IMR-90 (cell line): ENCODE measurements around the gene OSTF1. TPM values are rescaled to one million over a fixed set of nuclear protein-coding genes. Genes with fewer than 3 reads are reported as not detected.

Experiments used
- ATAC-seq: fragments of 200-7000 bp; cut with Tn5 transposase; 2 replicates; pipeline ENCODE4 v1.9.1; 2020; ENCODE audit warnings: low read depth, mild to moderate bottlenecking, moderate library complexity
- BruUV-seq: library from RNA; stranded (reverse); fragments of 400-500 nt; replicated peaks from 2 replicates; lab custom pipeline; 2021; lab: Mats Ljungman, UMichigan
- CTCF ChIA-PET: fragments of 300-600 bp; formaldehyde crosslinking; extraction: SDS; loops from one replicate; lab custom pipeline; 2021; ENCODE audit warnings: antibody characterized with exemption; lab: Yijun Ruan, JAX
- POLR2A ChIA-PET: fragments of 300-600 bp; sonication (Branson Sonifier 250); formaldehyde crosslinking; loops from one replicate; lab custom pipeline; 2022; ENCODE audit warnings: antibody characterized with exemption; ENCODE audit not compliant: unreplicated experiment; lab: Charles Lee
- DNase-seq: peaks from one replicate; pipeline ENCODE4 v3.0.0; 2013
- H2AFZ ChIP-seq: replicated peaks from 2 replicates; pipeline ENCODE3; 2013; ENCODE audit warnings: low read length, mild to moderate bottlenecking; ENCODE audit not compliant: poor library complexity
- H2AK5ac ChIP-seq: 2 replicates; pipeline ENCODE4 v1.6.1; 2013; ENCODE audit warnings: low read depth, low read length, inconsistent platforms
- H2AK9ac ChIP-seq: replicated peaks from 2 replicates; pipeline ENCODE3; 2013; ENCODE audit warnings: mild to moderate bottlenecking, low read depth, low read length, moderate library complexity; ENCODE audit not compliant: poor library complexity
- H2BK120ac ChIP-seq: 2 replicates; pipeline ENCODE4 v1.6.1; 2013; ENCODE audit warnings: low read depth, low read length, inconsistent platforms
- H2BK15ac ChIP-seq: 3 replicates; pipeline ENCODE4 v1.6.1; 2013; ENCODE audit warnings: low read depth, low read length, inconsistent platforms
- H2BK20ac ChIP-seq: 2 replicates; pipeline ENCODE4 v1.6.1; 2013; ENCODE audit warnings: low read depth, mild to moderate bottlenecking, inconsistent platforms, low read length, moderate library complexity
- H2BK5ac ChIP-seq: 2 replicates; pipeline ENCODE4 v1.6.1; 2013; ENCODE audit warnings: mild to moderate bottlenecking, low read depth, low read length, inconsistent platforms; ENCODE audit not compliant: poor library complexity, severe bottlenecking
- H3K14ac ChIP-seq: replicated peaks from 2 replicates; pipeline ENCODE4 v1.6.1; 2013; ENCODE audit warnings: low read depth, low read length, inconsistent platforms
- H3K18ac ChIP-seq: 2 replicates; pipeline ENCODE4 v1.6.1; 2013; ENCODE audit warnings: low read depth, low read length, control low read depth
- H3K23ac ChIP-seq: 2 replicates; pipeline ENCODE4 v1.6.1; 2013; ENCODE audit warnings: low read depth, low read length, inconsistent platforms
- H3K27ac ChIP-seq: 2 replicates; pipeline ENCODE4 v1.5.1; 2013; ENCODE audit warnings: mild to moderate bottlenecking, control low read depth, low read length; ENCODE audit not compliant: insufficient read depth
- H3K27me3 ChIP-seq: 2 replicates; pipeline ENCODE4 v1.6.1; 2013; ENCODE audit warnings: low read length; ENCODE audit not compliant: control insufficient read depth, insufficient read depth
- H3K36me3 ChIP-seq: 2 replicates; pipeline ENCODE4 v1.6.1; 2013; ENCODE audit warnings: low read length, mixed read lengths; ENCODE audit not compliant: control insufficient read depth, insufficient read depth
- H3K4ac ChIP-seq: 2 replicates; pipeline ENCODE4 v1.6.1; 2013; ENCODE audit warnings: low read depth, low read length, inconsistent platforms
- H3K4me1 ChIP-seq: 2 replicates; pipeline ENCODE4 v1.6.1; 2013; ENCODE audit warnings: low read length, mixed read lengths; ENCODE audit not compliant: control insufficient read depth, insufficient read depth
- H3K4me2 ChIP-seq: 2 replicates; pipeline ENCODE4 v1.6.1; 2013; ENCODE audit warnings: low read depth, mild to moderate bottlenecking, control low read depth, low read length, moderate library complexity
- H3K4me3 ChIP-seq: 2 replicates; pipeline ENCODE4 v1.5.1; 2013; ENCODE audit warnings: low read depth, mild to moderate bottlenecking, control low read depth, low read length, moderate library complexity; ENCODE audit not compliant: insufficient read depth
- H3K56ac ChIP-seq: 2 replicates; pipeline ENCODE4 v1.6.1; 2013; ENCODE audit warnings: low read length, inconsistent platforms; ENCODE audit not compliant: insufficient read depth; ENCODE audit errors: extremely low read depth
- H3K79me1 ChIP-seq, 2 experiments: 2 replicates each; pipeline ENCODE4 v1.6.1; 2013; ENCODE audit warnings: low read length in 2 of 2, inconsistent platforms in 1 of 2, low read depth in 1 of 2
- H3K9ac ChIP-seq: 2 replicates; pipeline ENCODE4 v1.6.1; 2013; ENCODE audit warnings: low read depth, low read length, control low read depth
- H3K9me1 ChIP-seq: 2 replicates; pipeline ENCODE4 v1.6.1; 2013; ENCODE audit warnings: low read length, inconsistent platforms; ENCODE audit not compliant: insufficient read depth
- H3K9me3 ChIP-seq: 2 replicates; pipeline ENCODE4 v1.6.1; 2013; ENCODE audit warnings: low read length; ENCODE audit not compliant: control insufficient read depth, insufficient read depth
- H4K20me1 ChIP-seq: 2 replicates; pipeline ENCODE4 v1.6.1; 2013; ENCODE audit warnings: low read length, inconsistent platforms; ENCODE audit not compliant: insufficient read depth
- H4K5ac ChIP-seq: 2 replicates; pipeline ENCODE4 v1.6.1; 2013; ENCODE audit warnings: mild to moderate bottlenecking, low read depth, low read length, control low read depth
- H4K8ac ChIP-seq, 2 experiments: 2 replicates each; pipeline ENCODE4 v1.6.1; 2013; ENCODE audit warnings: low read depth in 2 of 2, low read length in 2 of 2, control low read depth in 1 of 2, inconsistent platforms in 1 of 2
- H4K91ac ChIP-seq: 2 replicates; pipeline ENCODE4 v1.6.1; 2013; ENCODE audit warnings: low read depth, low read length, inconsistent platforms; ENCODE audit not compliant: insufficient read depth
- BHLHE40 ChIP-seq: fragments of 150-350 bp; IDR thresholded peaks from 2 replicates; pipeline ENCODE4 v1.6.1; 2016; ENCODE audit warnings: mild to moderate bottlenecking, low read depth, low read length
- CHD1 ChIP-seq: IDR thresholded peaks from 2 replicates; pipeline ENCODE4 v1.6.1; 2012; ENCODE audit warnings: low read depth, low read length, improper control_type of control experiment
- CTCF ChIP-seq: conservative IDR thresholded peaks from 2 replicates; pipeline ENCODE4 v1.5.1; 2012; ENCODE audit warnings: mild to moderate bottlenecking, low read depth, low read length, improper control_type of control experiment
- ELK1 ChIP-seq: fragments of 150-350 bp; IDR thresholded peaks from 2 replicates; pipeline ENCODE4 v1.6.1; 2016; ENCODE audit warnings: low read depth, mild to moderate bottlenecking, low read length, moderate library complexity, borderline replicate concordance
- FOS ChIP-seq: fragments of 150-350 bp; IDR thresholded peaks from 2 replicates; pipeline ENCODE4 v1.6.1; 2016; ENCODE audit warnings: low read depth, low read length
- MAFK ChIP-seq: IDR thresholded peaks from 2 replicates; pipeline ENCODE4 v1.6.1; 2012; ENCODE audit warnings: low read depth, low read length, improper control_type of control experiment
- MAZ ChIP-seq: IDR thresholded peaks from 2 replicates; pipeline ENCODE4 v1.6.1; 2012; ENCODE audit warnings: low read depth, mild to moderate bottlenecking, low read length, improper control_type of control experiment, moderate library complexity, borderline replicate concordance
- NFE2L2 ChIP-seq: fragments of 150-350 bp; IDR thresholded peaks from 2 replicates; pipeline ENCODE4 v1.6.1; 2016; ENCODE audit warnings: low read depth, mild to moderate bottlenecking, low read length
- RAD21 ChIP-seq: IDR thresholded peaks from 2 replicates; pipeline ENCODE4 v1.6.1; 2012; ENCODE audit warnings: low read length, improper control_type of control experiment
- RCOR1 ChIP-seq: IDR thresholded peaks from 2 replicates; pipeline ENCODE4 v1.6.1; 2012; ENCODE audit warnings: mild to moderate bottlenecking, low read length, improper control_type of control experiment; ENCODE audit not compliant: insufficient replicate concordance
- RFX5 ChIP-seq: IDR thresholded peaks from 2 replicates; pipeline ENCODE4 v1.8.0; 2012; ENCODE audit warnings: low read depth, mild to moderate bottlenecking, low read length, moderate library complexity
- USF2 ChIP-seq: fragments of 150-350 bp; IDR thresholded peaks from 2 replicates; pipeline ENCODE4 v1.6.1; 2017; ENCODE audit warnings: mild to moderate bottlenecking, antibody characterized with exemption, low read length, low read depth
- WGBS, 2 experiments: methylation state at CpG; one replicate each; pipeline versions ENCODE4 v1.1.5 to v1.1.7; 2013; ENCODE audit warnings: missing lambda C conversion rate in 2 of 2; ENCODE audit not compliant: insufficient read length in 1 of 2; ENCODE audit errors: extremely low coverage in 2 of 2; 5-methylcytosine and 5-hydroxymethylcytosine counted together
- dilution Hi-C: fragments of 300-500 bp; cut with HindIII; formaldehyde crosslinking; loops from one replicate; pipeline ENCODE4 v1.14.3; 2018; ENCODE audit warnings: low sequenced_read_pairs; ENCODE audit not compliant: unreplicated experiment
- in situ Hi-C: fragments of 300-500 bp; cut with MboI; formaldehyde crosslinking; loops from 3 replicates; pipeline ENCODE4 v1.14.3; 2019; ENCODE audit warnings: low sequenced_read_pairs, inconsistent platforms, mixed read lengths
- intact Hi-C: fragments of 100-400 bp; cut with micrococcal nuclease; formaldehyde crosslinking; loops from 2 replicates; pipeline ENCODE4 v1.10.0; 2022
- polyA plus RNA-seq, 3 experiments: library from polyadenylated mRNA; depleted of rRNA; stranded (reverse); fragments of >200 nt; gene quantifications; 2 replicates each; pipeline ENCODE4 v1.2.3, GENCODE V29; 2012; ENCODE audit warnings: low replicate concordance in 1 of 3
- total RNA-seq: library from RNA; depleted of rRNA; stranded (reverse); fragments of >200 nt; gene quantifications from 2 replicates; pipeline ENCODE4 v1.2.3, GENCODE V29; 2012

The OSTF1 gene
- total and polyA plus RNA-seq, 2 of the 4 experiments (the other 2 are of a cell fraction): 17.1 to 41.6 TPM

- BruUV-seq: no TSS peak
Measured at GRCh38 chr9:75190762-75191161, 102.4 kb downstream of the OSTF1 start.

More at GRCh38 chr9:75190762-75191161, 102.4 kb downstream of the OSTF1 start:
- no peak overlapping the region for H4K8ac ChIP-seq
- no peak for TF ChIP-seq RFX5
- TF ChIP-seq RCOR1: no peak
- TF ChIP-seq USF2: no peak
- TF ChIP-seq CTCF: no peak
- no peak for TF ChIP-seq NFE2L2
- no peak for TF ChIP-seq FOS
- TF ChIP-seq BHLHE40: no peak
- no peak for TF ChIP-seq RAD21
- TF ChIP-seq ELK1: no peak
- TF ChIP-seq MAFK: no peak
- no peak for TF ChIP-seq CHD1
- TF ChIP-seq MAZ: no peak
- H4K91ac ChIP-seq: no peak overlapping the region
- H2BK5ac ChIP-seq: no peak overlapping the region
- ATAC-seq (no peak), DNase-seq (no peak)
- H3K4me1 ChIP-seq: no peaks in the 10 kb centered on the region
- H2BK20ac ChIP-seq: no peak overlapping the region
- no peak overlapping the region for H3K56ac ChIP-seq
- dilution Hi-C loops (no loop called here), intact Hi-C loops (no loop called here), in situ Hi-C loops (no loop called here)
- H3K4ac ChIP-seq: no peak overlapping the region
- no peak overlapping the region for H4K5ac ChIP-seq
- H3K23ac ChIP-seq: no peak overlapping the region
- no peak overlapping the region for H3K14ac ChIP-seq
- no peak overlapping the region for H2AFZ ChIP-seq
- peaks cover under 1% of the 10 kb centered on the region; the same call in 1 of the 2 replicates for H3K27me3 ChIP-seq
- H3K4me2 ChIP-seq: no peak overlapping the region
- no peak overlapping the region for H3K9ac ChIP-seq
- H2AK9ac ChIP-seq: no peak overlapping the region
- ChIA-PET POLR2A (no interaction called here), CTCF (no interaction called here)
- H3K9me3 ChIP-seq: no peaks in the 10 kb centered on the region
- no peak overlapping the region for H3K4me3 ChIP-seq
- no CpG with 5 or more reads among the region's 2 CpGs for WGBS, 2 experiments
- no peak overlapping the region for H3K27ac ChIP-seq
- no peak overlapping the region for H3K18ac ChIP-seq
- no peak overlapping the region for H2BK15ac ChIP-seq
- H3K79me1 ChIP-seq: no peaks in the 10 kb centered on the region
- H3K36me3 ChIP-seq: no peaks in the 10 kb centered on the region
- H3K9me1 ChIP-seq: no peaks in the 10 kb centered on the region
- no peak overlapping the region for H2AK5ac ChIP-seq
- H2BK120ac ChIP-seq: no peak overlapping the region
- no peaks in the 10 kb centered on the region for H4K20me1 ChIP-seq
